Activated CD4-positive, alpha-beta T cell treated with anti-CD3 and anti-CD28 coated beads, Interleukin-2, amount 50 U/mL, for 16 hours (primary cell): ENCODE measurements around the gene PARD6G.
"Not testable (repeated sequence)": the region's sequence is repeated elsewhere in the genome, so short reads cannot be mapped to it uniquely, and the experiment has no call there.

Experiments
- DNase-seq: peaks from one replicate; pipeline ENCODE4 v3.0.0-alpha.2; 2020

The PARD6G gene

DNA sequence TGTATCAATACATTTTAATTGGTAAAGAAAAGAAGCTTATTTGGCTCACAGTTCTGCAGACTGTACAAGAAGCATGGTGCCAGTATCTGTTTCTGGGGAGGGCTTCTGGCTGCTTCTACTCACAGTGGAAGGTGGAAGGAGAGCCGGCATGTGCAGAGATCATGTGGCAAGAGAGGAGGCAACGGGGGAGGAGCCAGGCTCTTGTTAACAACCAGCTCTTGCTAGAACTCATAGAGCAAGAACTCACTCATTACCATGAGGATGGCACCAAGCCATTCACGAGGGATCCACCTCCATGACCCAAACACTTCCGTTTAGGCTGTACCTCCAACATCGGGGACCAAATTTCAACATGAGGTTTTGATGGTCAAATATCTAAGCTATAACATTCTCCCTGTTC is 7.5 kb downstream of the PARD6G start:
- no peak for DNase-seq

DNA sequence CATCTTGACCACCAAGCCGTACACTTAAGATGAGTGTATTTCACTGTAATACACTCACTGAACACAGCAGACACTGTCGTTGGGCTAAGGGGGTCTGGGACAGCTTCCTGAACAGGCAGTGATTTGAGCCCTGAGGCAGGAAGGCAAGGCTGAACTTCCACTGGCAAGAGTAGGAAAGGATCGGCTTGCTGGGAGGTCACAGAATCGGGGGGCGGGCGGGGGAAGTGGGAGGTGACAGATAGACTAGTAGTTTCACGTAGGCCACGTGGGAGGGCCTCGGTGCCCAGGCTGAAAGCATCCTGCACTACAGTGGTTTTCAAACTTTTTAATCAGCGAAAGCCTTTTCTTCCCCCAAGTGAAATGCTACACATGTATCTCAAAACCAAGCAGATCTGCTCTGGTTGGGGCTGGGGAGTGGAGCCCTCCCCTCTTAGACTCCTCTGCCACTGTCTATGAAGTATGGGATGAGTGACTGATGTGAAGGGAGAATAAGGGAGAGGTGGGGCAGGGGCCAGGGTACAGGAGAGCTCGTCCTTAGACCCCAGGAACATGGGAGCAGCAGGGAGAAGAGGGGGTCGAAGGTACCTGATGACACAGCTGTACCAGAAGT is 8.6 kb downstream of the PARD6G start:
- DNase-seq, result no peak

GRCh38 chr18:80237519-80237918 is 9.8 kb downstream of the PARD6G start:
- not testable (repeated sequence) for DNase-seq

GRCh38 chr18:80234398-80234797 is 12.9 kb downstream of the PARD6G start:
- no peak for DNase-seq

DNA sequence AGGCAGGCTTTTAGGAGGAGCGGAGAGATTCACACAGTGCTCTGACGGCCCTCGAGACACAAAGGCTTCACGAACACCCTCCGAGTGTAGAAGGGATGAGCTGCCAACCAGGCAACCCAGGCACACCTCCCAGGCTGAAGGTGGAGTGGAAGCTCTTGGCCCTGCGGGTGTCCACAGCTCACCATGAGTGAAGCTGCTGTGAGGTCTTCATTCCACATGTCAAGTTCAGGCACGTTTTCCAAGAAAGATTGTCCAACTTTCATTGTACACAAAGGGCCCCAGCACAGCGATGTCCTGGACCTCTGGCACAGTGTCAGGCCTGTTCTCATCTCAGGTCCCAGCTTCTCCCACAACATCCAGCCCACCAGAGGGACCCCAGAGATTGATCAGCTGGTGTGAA is 13.4 kb downstream of the PARD6G start:
- no peak for DNase-seq

- DNase-seq, result no peak
Measured at GRCh38 chr18:80233201-80233835, 14.0 kb downstream of the PARD6G start.

GRCh38 chr18:80232710-80233109 is 14.6 kb downstream of the PARD6G start:
- DNase-seq, result no peak

DNA sequence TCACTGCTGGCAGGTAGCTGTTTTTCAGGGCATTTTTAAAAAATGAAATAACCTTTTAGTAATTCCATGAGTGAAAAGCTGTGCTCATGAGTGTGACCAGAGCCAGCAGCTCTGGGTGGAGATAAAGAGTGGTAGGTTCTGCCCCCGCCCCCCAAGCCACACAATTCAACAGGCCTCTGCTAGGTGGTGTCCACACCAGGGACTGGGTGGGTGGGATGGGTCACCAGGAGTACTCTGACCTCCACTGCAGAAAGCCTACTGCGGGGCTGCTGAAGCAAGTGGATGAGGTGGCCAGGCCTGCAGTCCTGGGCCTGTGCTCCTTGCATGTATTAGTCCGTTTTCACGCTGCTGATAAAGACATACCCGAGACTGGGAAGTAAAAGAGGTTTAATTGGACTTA is 15.3 kb downstream of the PARD6G start:
- DNase-seq, result no peak

DNA sequence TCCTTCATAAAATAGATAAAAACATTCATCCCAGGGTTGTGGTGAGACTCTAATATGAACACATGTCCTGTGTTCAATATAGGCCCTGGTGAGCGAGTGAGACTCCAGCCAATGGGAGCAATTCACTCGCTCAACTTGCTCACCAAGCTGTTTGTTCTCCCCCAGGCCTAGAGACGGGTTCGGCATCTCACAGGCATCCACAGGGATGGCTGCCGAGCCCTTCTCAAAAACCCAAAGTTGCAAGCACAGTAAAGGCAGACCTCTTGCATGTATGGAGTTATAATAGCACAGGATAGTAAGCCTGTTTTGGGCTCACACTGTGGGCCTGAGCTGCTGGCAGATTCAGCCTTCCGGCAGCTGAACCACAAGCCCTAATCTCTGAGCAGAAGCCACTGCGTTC is 15.7 kb downstream of the PARD6G start:
- DNase-seq, result no peak

DNA sequence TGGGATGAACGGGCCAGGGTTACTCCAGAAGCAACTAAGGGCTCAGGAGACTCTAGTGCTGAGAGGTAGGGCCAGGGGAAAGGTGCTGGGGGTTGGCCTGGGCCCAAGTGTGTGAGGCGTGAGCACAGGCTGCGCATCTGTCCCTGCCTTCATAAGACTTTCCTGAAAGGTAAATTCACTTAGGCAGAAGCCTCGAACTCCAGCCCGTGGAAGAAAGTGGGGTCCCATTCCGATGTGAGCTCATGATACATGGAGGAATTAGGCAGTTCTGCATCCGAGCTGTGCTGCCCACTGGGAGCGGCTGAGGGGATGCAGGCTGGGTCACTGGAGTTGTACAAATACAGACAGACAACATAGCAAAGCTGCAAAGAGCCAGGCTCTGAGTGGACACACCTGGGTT is 16.2 kb downstream of the PARD6G start:
- DNase-seq, result no peak

GRCh38 chr18:80229766-80230745 is 17.3 kb downstream of the PARD6G start:
- DNase-seq, result no peak

DNA sequence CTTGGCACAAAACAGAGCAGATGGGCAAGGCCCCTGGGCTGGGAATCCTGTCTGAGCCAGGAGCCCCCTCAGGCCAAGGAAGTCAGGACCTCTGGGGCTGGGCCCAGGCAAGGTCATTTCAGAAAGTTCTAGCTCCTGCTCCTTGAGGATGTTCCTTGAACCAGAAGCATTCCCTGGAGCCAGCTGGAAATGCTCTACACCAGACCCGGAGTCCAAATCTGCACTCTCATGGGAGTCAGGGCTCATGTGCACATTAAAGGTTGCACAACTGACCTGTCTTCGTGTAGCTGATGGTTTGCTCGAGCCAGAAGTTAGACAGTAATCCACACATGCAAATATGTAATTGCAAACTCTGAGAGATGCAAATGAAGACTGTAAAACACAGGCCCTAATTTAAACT is 18.0 kb downstream of the PARD6G start:
- no peak for DNase-seq

- DNase-seq, result no peak
Measured at GRCh38 chr18:80228051-80228848, 19.1 kb downstream of the PARD6G start.

GRCh38 chr18:80227472-80227871 is 19.8 kb downstream of the PARD6G start:
- DNase-seq, result no peak

DNA sequence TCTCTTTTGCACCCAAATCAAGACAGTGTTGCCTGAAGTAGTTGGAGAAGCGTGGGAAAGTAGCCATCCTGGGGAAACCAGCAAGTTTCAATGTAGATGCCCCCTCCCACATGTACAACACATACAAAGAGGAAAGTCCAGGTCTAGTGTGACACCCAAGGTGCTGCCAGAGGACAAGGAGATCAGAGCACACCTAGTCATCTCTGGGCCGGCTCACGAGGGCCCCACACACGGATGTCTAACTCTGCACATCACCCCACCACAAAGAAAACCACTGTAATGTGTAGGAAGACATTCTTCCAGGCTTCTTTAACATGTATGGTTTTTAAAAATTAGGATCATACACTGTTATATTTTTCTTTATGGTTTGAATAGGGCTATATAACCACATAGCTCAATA is 21.6 kb downstream of the PARD6G start:
- no peak for DNase-seq

DNA sequence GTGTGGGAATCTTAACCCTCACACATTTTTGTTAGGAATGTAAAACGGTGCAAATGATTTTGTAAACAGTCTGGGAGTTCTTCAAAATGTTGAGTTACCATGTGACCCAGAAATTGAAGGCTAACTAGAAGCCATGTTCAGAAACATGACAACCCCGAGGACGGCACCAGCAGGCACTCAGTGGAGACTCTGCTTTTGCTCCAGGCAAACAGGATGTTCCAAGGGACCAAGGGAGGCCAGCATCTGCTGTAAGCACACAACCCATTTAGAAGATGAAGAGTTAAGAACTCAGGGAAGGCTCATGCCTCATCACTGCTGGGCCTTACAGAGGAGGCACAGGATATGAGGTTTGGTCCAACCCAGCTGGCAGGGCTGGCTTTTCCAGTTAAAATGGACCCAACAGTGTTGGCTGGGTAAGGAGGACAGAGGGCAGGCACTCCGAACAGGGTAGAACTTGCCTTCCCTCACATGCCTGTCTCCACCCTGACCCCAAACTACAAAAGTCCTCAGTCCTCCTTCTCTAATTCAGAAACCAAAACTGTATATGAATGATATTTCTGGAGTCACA is 23.6 kb downstream of the PARD6G start:
- DNase-seq, result no peak

DNA sequence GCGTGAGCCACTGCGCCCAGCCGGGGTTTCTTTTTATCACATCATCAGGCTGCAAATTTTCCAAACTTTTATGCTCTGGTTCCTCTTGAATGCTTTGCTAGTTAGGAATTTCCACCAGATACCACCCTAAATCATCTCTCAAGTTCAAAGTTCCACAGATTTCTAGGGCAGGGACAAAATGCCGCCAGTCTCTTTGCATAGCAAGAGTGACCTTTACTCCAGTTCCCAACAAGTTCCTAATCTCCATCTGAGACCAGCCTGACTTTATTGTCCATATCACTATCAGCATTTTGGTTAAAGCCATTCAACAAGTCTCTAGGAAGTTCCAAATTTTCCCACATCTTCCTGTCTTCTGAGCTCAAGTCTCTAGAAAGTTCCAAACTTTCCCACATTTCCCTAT is 27.8 kb downstream of the PARD6G start:
- DNase-seq, result not testable (repeated sequence)

DNA sequence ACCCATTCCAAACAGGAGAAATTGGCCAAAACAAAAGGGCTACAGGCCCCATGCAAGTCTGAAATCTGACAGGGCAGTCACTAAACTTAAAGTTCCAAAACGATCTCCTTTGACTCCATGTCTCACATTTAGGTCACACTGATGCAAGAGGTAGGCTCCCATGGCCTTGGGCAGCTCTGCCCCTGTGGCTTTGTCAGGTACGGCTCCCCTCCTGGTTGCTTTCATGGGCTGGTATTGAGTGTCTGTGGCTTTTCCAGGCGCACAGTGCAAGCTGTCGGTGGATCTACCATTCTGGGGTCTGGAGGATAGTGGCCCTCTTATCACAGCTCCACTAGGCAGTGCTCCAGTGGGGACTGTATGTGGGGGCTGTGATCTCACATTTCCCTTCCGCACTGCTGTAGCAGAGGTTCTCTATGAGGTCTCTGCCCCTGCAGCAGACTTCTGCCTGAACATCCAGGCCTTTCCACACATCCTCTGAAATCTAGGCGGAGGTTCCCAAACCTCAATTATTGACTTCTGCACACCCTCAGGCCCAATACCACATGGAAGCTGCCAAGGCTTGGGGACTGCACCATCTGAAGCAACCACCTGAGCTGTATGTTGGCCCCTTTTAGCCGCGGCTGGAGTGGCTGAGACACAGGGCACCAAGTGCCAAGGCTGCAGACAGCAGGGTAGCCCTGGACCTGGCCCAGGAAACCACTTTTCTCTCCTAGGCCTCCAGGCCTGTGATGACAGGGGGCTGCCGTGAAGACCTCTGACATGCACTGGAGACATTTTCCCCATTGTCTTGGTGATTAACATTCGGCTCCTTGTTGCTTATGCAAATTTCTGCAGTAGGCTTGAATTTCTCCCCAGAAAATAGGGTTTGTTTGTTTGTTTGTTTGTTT is 28.7 kb downstream of the PARD6G start:
- no peak for DNase-seq

DNA sequence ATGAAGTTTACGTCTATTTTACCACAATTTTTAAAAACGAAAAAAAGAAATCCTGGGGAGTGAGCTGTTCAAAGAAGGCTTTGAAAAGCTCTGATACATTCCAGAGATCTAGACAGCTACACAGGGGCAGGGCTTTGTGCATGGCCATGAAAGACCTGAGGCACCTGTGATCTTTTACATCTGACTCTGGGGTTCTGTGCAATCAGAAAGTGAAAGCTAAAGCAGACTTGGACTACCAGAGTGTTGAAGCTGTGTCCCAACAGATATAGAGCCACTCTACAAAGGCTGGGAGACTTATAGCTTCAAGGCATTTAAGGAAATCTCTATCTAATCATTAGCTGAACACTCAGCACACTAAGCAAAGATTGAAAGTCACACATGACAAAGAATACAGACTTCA is 34.1 kb downstream of the PARD6G start:
- no peak for DNase-seq

DNA sequence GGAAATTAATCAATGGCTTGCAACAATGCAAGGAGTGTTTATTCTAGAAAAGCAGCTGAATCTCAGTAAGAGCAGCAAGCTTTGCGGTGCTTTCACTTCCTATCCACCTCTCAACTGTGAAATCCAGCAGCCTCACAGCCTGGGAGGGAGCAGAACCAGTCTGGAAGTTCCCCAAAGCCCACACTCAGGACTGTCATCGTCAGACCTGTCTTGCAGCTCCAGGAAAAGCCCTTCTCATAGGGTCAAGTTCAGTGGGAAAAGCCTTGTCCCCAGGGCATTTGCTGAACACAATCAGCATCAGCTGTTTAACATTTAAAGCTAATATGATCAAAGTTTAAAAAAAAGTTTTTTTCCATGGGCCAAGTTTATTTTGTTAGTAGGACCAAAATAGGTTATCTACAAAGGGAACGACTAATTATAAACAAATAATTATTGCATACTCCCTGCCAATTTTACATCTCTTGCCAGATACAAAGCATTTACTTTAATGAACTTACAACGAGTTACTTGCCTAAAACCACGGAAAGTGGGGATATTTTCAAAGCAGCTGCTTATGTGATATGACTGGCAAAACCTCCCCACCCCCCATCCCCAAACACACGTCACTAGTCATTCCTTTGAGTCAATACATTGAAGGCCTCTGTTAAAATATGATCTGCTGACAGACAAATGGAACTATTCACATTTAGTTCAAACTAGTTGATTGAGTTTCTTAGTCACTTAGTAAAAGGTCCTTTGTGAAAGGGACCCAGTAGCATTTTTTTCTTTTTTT is 36.8 kb downstream of the PARD6G start:
- DNase-seq, result no peak

GRCh38 chr18:80208620-80209019 is 38.7 kb downstream of the PARD6G start:
- DNase-seq, result no peak
